Naive thymus-derived CD8-positive, alpha-beta T cell (primary cell): Measurements from ENCODE around the gene CRYBB1. TPM values are rescaled to one million over a fixed set of nuclear protein-coding genes. Genes with fewer than 3 reads are reported as not detected.

Experiments
- ATAC-seq, 2 donors: fragments of 150-1000 bp; cut with Tn5 transposase in 1 of 2; sonication (Bioruptor Pico), chemical (Tn5 transposase) in 1 of 2; 1 replicate in 1 of 2; 2 replicates in 1 of 2; pipeline ENCODE4 v1.10.0; 2021; ENCODE audit warnings: mild to moderate bottlenecking in 2 of 2, moderate library complexity in 2 of 2
- POLR2A ChIA-PET: fragments of 350-600 bp; sonication (Branson Sonifier 250); formaldehyde crosslinking; loops from one replicate; lab custom pipeline; 2021; ENCODE audit warnings: antibody characterized with exemption; lab: Charles Lee
- DNase-seq, 10 donors: peaks; one replicate each; pipeline versions ENCODE4 v3.0.0 to v3.0.0-alpha.2; 2020 to 2022
- H3K27ac Mint-ChIP-seq, 10 donors: one replicate each; pipeline ENCODE4 v1.8.0; 2020 to 2022; ENCODE audit warnings: mild to moderate bottlenecking in 10 of 10, mixed read lengths in 10 of 10, moderate library complexity in 4 of 10, inconsistent platforms in 1 of 10
- H3K27me3 Mint-ChIP-seq, 5 donors: one replicate each; pipeline ENCODE4 v1.8.0; 2021 to 2022; ENCODE audit warnings: mixed read lengths in 5 of 5
- H3K36me3 Mint-ChIP-seq, 3 donors: one replicate each; pipeline ENCODE4 v1.8.0; 2020 to 2022; ENCODE audit warnings: mixed read lengths in 3 of 3, mild to moderate bottlenecking in 2 of 3, inconsistent platforms in 1 of 3
- H3K4me1 Mint-ChIP-seq, 4 donors: one replicate each; pipeline ENCODE4 v1.8.0; 2021 to 2022; ENCODE audit warnings: mixed read lengths in 4 of 4
- H3K4me3 Mint-ChIP-seq, 10 donors: one replicate each; pipeline ENCODE4 v1.8.0; 2020 to 2022; ENCODE audit warnings: mild to moderate bottlenecking in 10 of 10, mixed read lengths in 10 of 10, moderate library complexity in 6 of 10, inconsistent platforms in 1 of 10
- H3K9me3 Mint-ChIP-seq, 9 donors: one replicate each; pipeline ENCODE4 v1.8.0; 2020 to 2022; ENCODE audit warnings: mixed read lengths in 9 of 9, mild to moderate bottlenecking in 3 of 9, inconsistent platforms in 1 of 9, moderate library complexity in 1 of 9
- polyA plus RNA-seq, 3 donors: library from polyadenylated mRNA; unstranded; fragments of 300-500 nt; fragmentation: Illumina TruSeq; gene quantifications; one replicate each; pipeline ENCODE4 v1.2.3, GENCODE V29; 2021
- total RNA-seq, 8 experiments: library from RNA in 2 of 8; stranded (reverse) in 2 of 8; gene quantifications; one replicate each; pipeline ENCODE4 v1.2.3 and lab custom pipeline; 2021 to 2026

Gene CRYBB1
- total and polyA plus RNA-seq, 5 experiments from 2014 or later: not detected

- ATAC-seq (peak in 1 of 2 donors; percentile 10), DNase-seq (no peak)
- POLR2A ChIA-PET: interaction anchor here (0.6 kb wide), 1 partner anchor 52 kb away, joined by 5 read pairs; no protein-coding TSS in a partner anchor
- Mint-ChIP-seq H3K36me3 (peaks cover 0 to 17% (median 0%) of the 10 kb centered on the region in 3 donors), H3K27ac (peak overlapping the region; percentile 43 to 93 (median 85)), H3K27me3 (no peaks in the 10 kb centered on the region), H3K4me3 (peak overlapping the region in 9 of 10 donors; percentile 18 to 79 (median 35)), H3K4me1 (peaks cover 57 to 97% (median 91%) of the 10 kb centered on the region in 4 donors), H3K9me3 (no peaks in the 10 kb centered on the region)
Observed at GRCh38 chr22:26570115-26570514, 47.7 kb downstream of the CRYBB1 start.

DNA sequence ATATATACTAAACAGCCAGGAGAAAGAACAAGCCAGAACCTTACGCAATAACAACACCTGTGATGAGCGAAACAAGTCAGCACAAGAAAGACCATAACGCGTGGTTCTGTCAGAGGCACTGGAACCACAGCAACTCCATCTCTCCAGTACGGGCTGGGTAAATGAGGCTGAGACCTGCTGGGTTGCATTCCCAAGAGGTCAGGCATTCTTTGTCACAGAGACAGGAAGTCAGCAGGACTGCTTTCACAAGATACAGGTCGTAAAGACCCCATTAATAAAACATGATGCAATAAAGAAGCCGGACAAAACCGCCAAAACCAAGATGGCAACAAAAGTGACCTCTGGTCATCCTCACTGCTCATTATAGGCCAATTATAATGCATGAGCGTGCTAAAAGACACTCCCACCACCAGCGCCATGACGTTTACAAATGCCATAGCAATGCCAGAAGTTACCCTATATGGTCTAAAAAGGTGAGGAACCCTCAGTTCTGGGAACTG, 49.6 kb downstream of the CRYBB1 start:
- ATAC-seq (no peak), DNase-seq (no peak)
- H3K27me3 Mint-ChIP-seq: no peaks in the 10 kb centered on the region
- no peaks in the 10 kb centered on the region for H3K9me3 Mint-ChIP-seq
- H3K4me1 Mint-ChIP-seq: peaks cover 55 to 96% (median 89%) of the 10 kb centered on the region in 4 donors
- peak overlapping the region in 2 of 10 donors; percentile 4 to 54 for H3K4me3 Mint-ChIP-seq
- peaks cover 0 to 22% (median 0%) of the 10 kb centered on the region in 3 donors for H3K36me3 Mint-ChIP-seq
- H3K27ac Mint-ChIP-seq: peak overlapping the region; percentile 5 to 72 (median 44)
- POLR2A ChIA-PET: no interaction called here

- DNase-seq: no peak
- no peaks in the 10 kb centered on the region for H3K27me3 Mint-ChIP-seq
- ATAC-seq: no peak
- H3K4me3 Mint-ChIP-seq: peak overlapping the region in 1 of 10 donors; percentile 5
- POLR2A ChIA-PET: interaction anchor here (0.6 kb wide), 1 partner anchor 28 kb away, joined by 7 read pairs; no protein-coding TSS in a partner anchor
- H3K27ac Mint-ChIP-seq: peak overlapping the region in 7 of 10 donors; percentile 4 to 77 (median 55)
- H3K4me1 Mint-ChIP-seq: peaks cover 48 to 96% (median 89%) of the 10 kb centered on the region in 4 donors
- peaks cover 0 to 24% (median 0%) of the 10 kb centered on the region in 3 donors for H3K36me3 Mint-ChIP-seq
- H3K9me3 Mint-ChIP-seq: no peaks in the 10 kb centered on the region
Observed at GRCh38 chr22:26567610-26568009, 50.2 kb downstream of the CRYBB1 start.

DNA sequence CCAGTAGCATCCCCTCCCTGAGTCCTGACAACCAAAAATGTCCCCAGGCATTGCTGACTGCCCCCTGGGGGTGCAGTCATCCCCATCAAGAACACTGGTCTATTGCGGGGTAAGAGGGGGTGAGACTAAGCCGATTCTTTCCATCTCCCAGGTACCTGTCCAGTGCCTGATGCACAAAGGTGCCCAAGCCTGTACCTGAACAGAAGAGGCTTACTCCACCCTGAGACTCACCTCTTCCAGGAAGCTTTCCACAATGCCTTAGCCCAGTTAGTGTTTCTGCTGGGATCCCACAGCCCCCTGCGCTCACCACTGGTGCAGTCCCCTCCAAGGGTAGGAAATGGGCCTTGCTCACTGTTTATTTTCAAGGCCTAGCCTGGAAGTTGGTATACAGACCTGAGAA, 50.8 kb downstream of the CRYBB1 start:
- Mint-ChIP-seq H3K27ac (peak overlapping the region in 8 of 10 donors; percentile 18 to 89 (median 51)), H3K4me1 (peaks cover 47 to 95% (median 86%) of the 10 kb centered on the region in 4 donors)
- POLR2A ChIA-PET: no interaction called here

GRCh38 chr22:26565889-26566288, 51.9 kb downstream of the CRYBB1 start:
- POLR2A ChIA-PET: interaction anchor here (1.3 to 1.7 kb wide), 2 partner anchors 10 to 13 kb away, joined by 3 to 7 read pairs; no protein-coding TSS in a partner anchor
- ATAC-seq: no peak
- no peaks in the 10 kb centered on the region for H3K27me3 Mint-ChIP-seq
- peak overlapping the region in 2 of 10 donors; percentile 7 to 33 for H3K4me3 Mint-ChIP-seq
- H3K4me1 Mint-ChIP-seq: peaks cover 40 to 88% (median 77%) of the 10 kb centered on the region in 4 donors
- peaks cover 0 to 22% (median 0%) of the 10 kb centered on the region in 3 donors for H3K36me3 Mint-ChIP-seq
- DNase-seq: no peak
- H3K9me3 Mint-ChIP-seq: no peaks in the 10 kb centered on the region
- peak overlapping the region in 5 of 10 donors; percentile 28 to 55 (median 47) for H3K27ac Mint-ChIP-seq

More for the DNA sequence above, 50.8 kb downstream of the CRYBB1 start:
- H3K9me3 Mint-ChIP-seq: no peaks in the 10 kb centered on the region
- ATAC-seq (no peak), DNase-seq (no peak)
- H3K4me3 Mint-ChIP-seq: peak overlapping the region in 6 of 10 donors; percentile 3 to 72 (median 16)
- peaks cover 0 to 24% (median 0%) of the 10 kb centered on the region in 3 donors for H3K36me3 Mint-ChIP-seq
- no peaks in the 10 kb centered on the region for H3K27me3 Mint-ChIP-seq

DNA sequence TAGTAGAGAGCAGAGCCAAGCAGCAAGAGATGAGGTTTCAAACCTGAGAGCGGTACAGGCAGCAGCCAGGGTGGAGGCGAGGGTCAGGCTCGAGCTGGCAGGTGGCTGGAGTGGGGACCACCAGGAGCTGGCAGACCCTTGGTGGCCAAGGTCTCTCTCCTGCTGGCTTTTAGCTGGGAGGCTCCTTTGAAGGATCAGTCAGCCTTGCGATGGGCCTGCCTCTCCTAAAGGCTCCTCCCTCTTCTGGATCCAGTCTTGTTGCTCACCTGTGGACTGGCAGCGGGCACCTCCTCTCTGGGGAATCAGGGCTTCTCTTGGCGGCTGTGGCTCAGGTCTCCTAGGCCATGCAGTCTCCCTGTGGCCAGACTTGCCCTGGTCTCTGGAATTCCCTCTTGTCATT, 52.6 kb downstream of the CRYBB1 start:
- Mint-ChIP-seq H3K36me3 (peaks cover 0 to 29% (median 0%) of the 10 kb centered on the region in 3 donors), H3K4me1 (peaks cover 40 to 88% (median 77%) of the 10 kb centered on the region in 4 donors), H3K27ac (peak overlapping the region in 8 of 10 donors; percentile 43 to 84 (median 60)), H3K9me3 (no peaks in the 10 kb centered on the region), H3K4me3 (peak overlapping the region in 1 of 10 donors; percentile 18), H3K27me3 (no peaks in the 10 kb centered on the region)
- POLR2A ChIA-PET: interaction anchor here (0.6 to 1.7 kb wide), 4 partner anchors 11 to 78 kb away, joined by 3 to 7 read pairs (median 3); no protein-coding TSS in a partner anchor
- DNase-seq (no peak), ATAC-seq (no peak)

- DNase-seq (no peak), ATAC-seq (no peak)
- Mint-ChIP-seq H3K36me3 (peaks cover 0 to 29% (median 0%) of the 10 kb centered on the region in 3 donors), H3K4me1 (peaks cover 40 to 87% (median 77%) of the 10 kb centered on the region in 4 donors), H3K27me3 (no peaks in the 10 kb centered on the region), H3K4me3 (peak overlapping the region in 1 of 10 donors; percentile 18), H3K27ac (peak overlapping the region in 8 of 10 donors; percentile 43 to 84 (median 70)), H3K9me3 (no peaks in the 10 kb centered on the region)
- POLR2A ChIA-PET: interaction anchor here (0.6 to 1.3 kb wide), 4 partner anchors 12 to 78 kb away, joined by 3 to 9 read pairs (median 3); no protein-coding TSS in a partner anchor
Observed at GRCh38 chr22:26564672-26565071, 53.2 kb downstream of the CRYBB1 start.

GRCh38 chr22:26564181-26564580, 53.6 kb downstream of the CRYBB1 start:
- Mint-ChIP-seq H3K9me3 (no peaks in the 10 kb centered on the region), H3K4me3 (peak overlapping the region in 2 of 10 donors; percentile 2 to 48), H3K27ac (peak overlapping the region in 9 of 10 donors; percentile 32 to 75 (median 60)), H3K27me3 (no peaks in the 10 kb centered on the region), H3K36me3 (peaks cover 0 to 29% (median 0%) of the 10 kb centered on the region in 3 donors), H3K4me1 (peaks cover 43 to 87% (median 78%) of the 10 kb centered on the region in 4 donors)
- POLR2A ChIA-PET: interaction anchor here (0.6 to 1.2 kb wide), 2 partner anchors 13 to 66 kb away, joined by 3 to 9 read pairs; no protein-coding TSS in a partner anchor
- ATAC-seq (no peak), DNase-seq (no peak)

- no peak overlapping the region for H3K4me3 Mint-ChIP-seq
- DNase-seq (peak in 3 of 10 donors; percentile 5 to 33 (median 29)), ATAC-seq (peak in 1 of 2 donors; percentile 44)
- H3K27ac Mint-ChIP-seq: peak overlapping the region; percentile 53 to 85 (median 69)
- H3K9me3 Mint-ChIP-seq: no peaks in the 10 kb centered on the region
- POLR2A ChIA-PET: no interaction called here
- no peaks in the 10 kb centered on the region for H3K27me3 Mint-ChIP-seq
- H3K36me3 Mint-ChIP-seq: peaks cover 0 to 37% (median 0%) of the 10 kb centered on the region in 3 donors
- peaks cover 39 to 86% (median 76%) of the 10 kb centered on the region in 4 donors for H3K4me1 Mint-ChIP-seq
Observed at GRCh38 chr22:26563022-26563421, 54.8 kb downstream of the CRYBB1 start.

GRCh38 chr22:26561756-26562417, 55.9 kb downstream of the CRYBB1 start:
- ATAC-seq (no peak), DNase-seq (no peak)
- Mint-ChIP-seq H3K27me3 (no peaks in the 10 kb centered on the region), H3K9me3 (no peaks in the 10 kb centered on the region), H3K27ac (peak overlapping the region in 7 of 10 donors; percentile 9 to 78 (median 66)), H3K36me3 (peaks cover 0 to 43% (median 0%) of the 10 kb centered on the region in 3 donors), H3K4me3 (no peak overlapping the region), H3K4me1 (peaks cover 41 to 83% (median 72%) of the 10 kb centered on the region in 4 donors)
- POLR2A ChIA-PET: interaction anchor here (0.6 kb wide), 1 partner anchor 109 kb away, joined by 4 read pairs; no protein-coding TSS in a partner anchor

GRCh38 chr22:26559961-26560575, 57.8 kb downstream of the CRYBB1 start:
- POLR2A ChIA-PET: interaction anchor here (0.6 kb wide), 1 partner anchor 81 kb away, joined by 3 read pairs; no protein-coding TSS in a partner anchor
- H3K27ac Mint-ChIP-seq: peak overlapping the region in 9 of 10 donors; percentile 15 to 86 (median 69)
- no peaks in the 10 kb centered on the region for H3K27me3 Mint-ChIP-seq
- ATAC-seq (no peak), DNase-seq (no peak)
- H3K9me3 Mint-ChIP-seq: no peaks in the 10 kb centered on the region
- peaks cover 40 to 84% (median 65%) of the 10 kb centered on the region in 4 donors for H3K4me1 Mint-ChIP-seq
- H3K36me3 Mint-ChIP-seq: peaks cover 0 to 39% (median 0%) of the 10 kb centered on the region in 3 donors
- H3K4me3 Mint-ChIP-seq: no peak overlapping the region
